Endothelial cell of umbilical vein (primary cell): ENCODE measurements around the gene DHX34. TPM values are rescaled to one million over a fixed set of nuclear protein-coding genes. Genes with fewer than 3 reads are reported as not detected.

Experiments
- BruUV-seq: library from RNA; stranded (reverse); fragments of 400-500 nt; replicated peaks from 2 replicates; lab custom pipeline; 2021; lab: Mats Ljungman, UMichigan
- CTCF ChIA-PET: fragments of 300-600, 350-600 bp; sonication (Branson Sonifier 250); formaldehyde crosslinking; loops from one replicate; lab custom pipeline; 2021; ENCODE audit warnings: antibody characterized with exemption, inconsistent platforms; lab: Charles Lee
- POLR2A ChIA-PET: fragments of 300-600, 350-600 bp; sonication (Branson Sonifier 250); formaldehyde crosslinking; loops from one replicate; lab custom pipeline; 2021; ENCODE audit warnings: antibody characterized with exemption, inconsistent platforms; lab: Charles Lee
- DNase-seq: peaks from one replicate; pipeline ENCODE4 v3.0.0-alpha.2; 2011; ENCODE audit warnings: low read depth, low spot score
- FAIRE-seq: peaks from 2 replicates; lab custom pipeline; 2011; peaks lifted over from hg19 to GRCh38; lab: Jason Lieb, UNC
- H2AFZ ChIP-seq: 2 replicates; pipeline ENCODE4 v1.6.0; 2012; ENCODE audit warnings: low read depth, low read length, control low read depth, inconsistent platforms
- H3K27ac ChIP-seq: 2 replicates; pipeline ENCODE4 v1.5.1; 2011; ENCODE audit warnings: low read depth, mild to moderate bottlenecking, control low read depth, low read length, moderate library complexity; ENCODE audit not compliant: insufficient read depth
- H3K27me3 ChIP-seq, 2 experiments: 2 replicates each; pipeline versions ENCODE4 v1.6.0 to v1.6.1; 2011; ENCODE audit warnings: low read length in 2 of 2, mixed read lengths in 1 of 2; ENCODE audit not compliant: control insufficient read depth in 2 of 2, insufficient read depth in 2 of 2
- H3K36me3 ChIP-seq, 2 experiments: 2 replicates in 1 of 2; 3 replicates in 1 of 2; pipeline ENCODE4 v1.5.1; 2011; ENCODE audit warnings: low read length in 2 of 2, mild to moderate bottlenecking in 1 of 2, moderate library complexity in 1 of 2; ENCODE audit not compliant: control insufficient read depth in 2 of 2, insufficient read depth in 2 of 2; ENCODE audit errors: extremely low read depth in 1 of 2
- H3K4me1 ChIP-seq: 3 replicates; pipeline ENCODE4 v1.5.1; 2011; ENCODE audit warnings: mild to moderate bottlenecking, low read length; ENCODE audit not compliant: control insufficient read depth, insufficient read depth; ENCODE audit errors: extremely low read depth
- H3K4me2 ChIP-seq: 2 replicates; pipeline ENCODE4 v1.6.1; 2011; ENCODE audit warnings: low read length, control low read depth, mixed read lengths; ENCODE audit not compliant: insufficient read depth
- H3K4me3 ChIP-seq, 3 experiments: fragments of 200-600 bp in 1 of 3; sonication (generic), shearing (Covaris generic) in 1 of 3; replicated peaks in 1 of 3; 2 replicates each; pipeline ENCODE4 v1.5.1; 2011 to 2016; ENCODE audit warnings: control low read depth in 3 of 3, low read length in 3 of 3, mild to moderate bottlenecking in 2 of 3, inconsistent platforms in 1 of 3, low read depth in 1 of 3, moderate library complexity in 1 of 3; ENCODE audit not compliant: insufficient read depth in 1 of 3
- H3K79me2 ChIP-seq: 2 replicates; pipeline ENCODE4 v1.6.0; 2012; ENCODE audit warnings: low read length, inconsistent platforms; ENCODE audit not compliant: control insufficient read depth, insufficient read depth
- H3K9ac ChIP-seq: replicated peaks from 2 replicates; pipeline ENCODE3; 2011; ENCODE audit warnings: low read length, control low read depth; ENCODE audit not compliant: insufficient read depth; ENCODE audit errors: extremely low read depth
- H3K9me1 ChIP-seq: replicated peaks from 3 replicates; pipeline ENCODE4 v1.6.0; 2011; ENCODE audit warnings: mild to moderate bottlenecking, low read length; ENCODE audit not compliant: control insufficient read depth, insufficient read depth; ENCODE audit errors: extremely low read depth
- H3K9me3 ChIP-seq: replicated peaks from 2 replicates; pipeline ENCODE4 v1.5.1; 2012; ENCODE audit warnings: low read length, inconsistent platforms; ENCODE audit not compliant: control insufficient read depth, insufficient read depth
- H4K20me1 ChIP-seq: replicated peaks from 2 replicates; pipeline ENCODE3; 2011; ENCODE audit warnings: mild to moderate bottlenecking, low read length; ENCODE audit not compliant: control insufficient read depth, insufficient read depth; ENCODE audit errors: extremely low read depth
- EZH2 ChIP-seq: IDR thresholded peaks from 2 replicates; pipeline ENCODE4 v1.6.1; 2012; ENCODE audit warnings: borderline replicate concordance, low read depth, mild to moderate bottlenecking, moderate library complexity, low read length, inconsistent platforms; ENCODE audit not compliant: severe bottlenecking
- FOS ChIP-seq: IDR thresholded peaks from 2 replicates; pipeline ENCODE4 v1.6.1; 2011; ENCODE audit warnings: mild to moderate bottlenecking, low read length, moderate library complexity, borderline replicate concordance; ENCODE audit not compliant: insufficient read depth
- GATA2 ChIP-seq: IDR thresholded peaks from 2 replicates; pipeline ENCODE4 v1.7.0; 2011; ENCODE audit warnings: low read depth, mild to moderate bottlenecking, moderate library complexity, mixed read lengths, low read length; ENCODE audit not compliant: insufficient read length, insufficient read depth
- JUN ChIP-seq: IDR thresholded peaks from 2 replicates; pipeline ENCODE4 v1.6.1; 2011; ENCODE audit warnings: borderline replicate concordance, low read depth; ENCODE audit not compliant: insufficient read length, insufficient read depth
- MYC ChIP-seq: IDR thresholded peaks from one replicate; pipeline ENCODE4 v1.6.1; 2011; ENCODE audit warnings: mild to moderate bottlenecking, low read depth, low read length
- POLR2A ChIP-seq: IDR thresholded peaks from 2 replicates; pipeline ENCODE4 v1.6.1; 2012; ENCODE audit warnings: low read depth, mild to moderate bottlenecking, control low read depth, low read length
- POLR2AphosphoS5 ChIP-seq: IDR thresholded peaks from 2 replicates; pipeline ENCODE4 v1.6.1; 2012; ENCODE audit warnings: low read depth, mild to moderate bottlenecking, control low read depth, low read length, moderate library complexity; ENCODE audit not compliant: insufficient read depth
- dilution Hi-C: fragments of 300-500 bp; cut with MboI; formaldehyde crosslinking; loops from one replicate; pipeline ENCODE4 v1.15.0; 2019; ENCODE audit warnings: low sequenced_read_pairs; ENCODE audit not compliant: extremely low pct_ligation_motif_present
- intact Hi-C: fragments of 100-400 bp; cut with micrococcal nuclease; formaldehyde crosslinking; loops from one replicate; pipeline ENCODE4 v1.10.0; 2022
- polyA plus RNA-seq, 4 experiments: library from polyadenylated mRNA; depleted of rRNA in 3 of 4; stranded (reverse) in 3 of 4; unstranded in 1 of 4; fragments of >200 nt; gene quantifications; 2 replicates each; pipeline versions ENCODE4 v1.2.1 to v1.2.3, GENCODE V29; 2011 to 2012; ENCODE audit warnings: missing spikeins in 1 of 4
- total RNA-seq: library from RNA; stranded (reverse); gene quantifications from 2 replicates; pipeline ENCODE4 v1.2.3, GENCODE V29; 2021
- TF ChIP-seq, protein P1 (sequence below), 2 donors: IDR thresholded peaks; 1 replicate in 1 of 2; 2 replicates in 1 of 2; pipeline ENCODE4 v1.5.1; 2011; ENCODE audit warnings: low read length in 2 of 2, mild to moderate bottlenecking in 2 of 2, moderate library complexity in 2 of 2, control low read depth in 1 of 2, inconsistent platforms in 1 of 2, low read depth in 1 of 2; ENCODE audit not compliant: insufficient read depth in 1 of 2; ENCODE audit errors: extremely low read depth in 1 of 2
- TF ChIP-seq, protein P2 (sequence below): IDR thresholded peaks from 2 replicates; pipeline ENCODE4 v1.6.1; 2011; ENCODE audit not compliant: insufficient read depth, insufficient read length

DHX34 gene
- total and polyA plus RNA-seq, 2 donors (not counting 3 experiments of a cell fraction or from before 2014, with no cell fraction given), result 12.8 to 20.7 TPM

DNA sequence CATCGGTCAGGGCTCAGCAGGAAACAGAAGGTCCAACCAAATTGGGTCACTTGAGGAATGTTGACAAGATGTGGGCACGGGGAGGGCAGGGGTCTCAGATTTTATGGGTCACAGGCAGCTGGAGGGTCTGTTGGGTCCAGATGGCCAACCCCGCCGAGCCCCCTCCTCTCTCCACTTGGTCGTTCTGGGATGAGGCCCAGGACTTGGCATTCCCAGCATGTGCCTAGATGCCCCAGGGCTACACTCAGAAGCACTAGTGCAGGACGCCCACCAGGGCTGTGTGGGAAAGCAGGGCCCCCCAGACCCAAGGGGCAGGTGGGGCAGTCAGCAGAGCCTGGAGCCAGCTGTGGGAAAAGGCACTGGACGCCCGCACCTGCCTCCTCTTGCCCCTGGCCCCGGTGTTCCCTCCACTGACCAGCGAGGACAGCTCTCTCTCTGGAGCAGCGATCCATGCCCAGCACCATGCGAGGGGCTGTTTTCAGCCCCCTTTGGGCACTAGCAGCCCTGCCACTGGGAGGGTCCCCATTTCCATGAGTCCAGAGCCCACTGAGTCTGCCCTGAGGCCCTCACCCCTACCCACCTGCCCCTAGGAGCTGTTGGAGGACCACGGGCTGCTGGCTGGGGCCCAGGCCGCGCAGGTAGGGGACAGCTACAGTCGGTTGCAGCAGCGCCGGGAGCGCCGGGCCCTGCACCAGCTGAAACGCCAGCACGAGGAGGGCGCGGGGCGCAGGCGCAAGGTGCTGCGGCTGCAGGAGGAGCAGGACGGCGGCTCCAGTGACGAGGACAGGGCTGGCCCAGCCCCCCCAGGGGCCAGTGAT is 26.0 kb downstream of the DHX34 start:
- Histone ChIP-seq H3K9me3 (no peaks in the 10 kb centered on the region), H3K4me1 (no peaks in the 10 kb centered on the region), H3K27ac (no peak overlapping the region), H3K4me3 (no peak overlapping the region), H4K20me1 (no peaks in the 10 kb centered on the region), H3K36me3 (peaks cover 10 to 80% of the 10 kb centered on the region in 2 experiments), H3K27me3 (no peaks in the 10 kb centered on the region), H3K9me1 (no peaks in the 10 kb centered on the region), H2AFZ (no peak overlapping the region), H3K79me2 (no peaks in the 10 kb centered on the region), H3K4me2 (no peak overlapping the region), H3K9ac (no peak overlapping the region)
- TF ChIP-seq POLR2A (no peak), MYC (no peak), JUN (no peak), EZH2 (no peak), POLR2AphosphoS5 (no peak), GATA2 (no peak), FOS (no peak)
- TF ChIP-seq, protein P1, sequence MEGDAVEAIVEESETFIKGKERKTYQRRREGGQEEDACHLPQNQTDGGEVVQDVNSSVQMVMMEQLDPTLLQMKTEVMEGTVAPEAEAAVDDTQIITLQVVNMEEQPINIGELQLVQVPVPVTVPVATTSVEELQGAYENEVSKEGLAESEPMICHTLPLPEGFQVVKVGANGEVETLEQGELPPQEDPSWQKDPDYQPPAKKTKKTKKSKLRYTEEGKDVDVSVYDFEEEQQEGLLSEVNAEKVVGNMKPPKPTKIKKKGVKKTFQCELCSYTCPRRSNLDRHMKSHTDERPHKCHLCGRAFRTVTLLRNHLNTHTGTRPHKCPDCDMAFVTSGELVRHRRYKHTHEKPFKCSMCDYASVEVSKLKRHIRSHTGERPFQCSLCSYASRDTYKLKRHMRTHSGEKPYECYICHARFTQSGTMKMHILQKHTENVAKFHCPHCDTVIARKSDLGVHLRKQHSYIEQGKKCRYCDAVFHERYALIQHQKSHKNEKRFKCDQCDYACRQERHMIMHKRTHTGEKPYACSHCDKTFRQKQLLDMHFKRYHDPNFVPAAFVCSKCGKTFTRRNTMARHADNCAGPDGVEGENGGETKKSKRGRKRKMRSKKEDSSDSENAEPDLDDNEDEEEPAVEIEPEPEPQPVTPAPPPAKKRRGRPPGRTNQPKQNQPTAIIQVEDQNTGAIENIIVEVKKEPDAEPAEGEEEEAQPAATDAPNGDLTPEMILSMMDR (IDR thresholded peaks at IDR 0.05; ENCODE audit: extremely low read depth in 1 of 2, insufficient read depth in 1 of 2, low read depth in 1 of 2, low read length in 2 of 2), result no peak
- TF ChIP-seq, protein P2, sequence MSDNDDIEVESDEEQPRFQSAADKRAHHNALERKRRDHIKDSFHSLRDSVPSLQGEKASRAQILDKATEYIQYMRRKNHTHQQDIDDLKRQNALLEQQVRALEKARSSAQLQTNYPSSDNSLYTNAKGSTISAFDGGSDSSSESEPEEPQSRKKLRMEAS, result no peak
- dilution Hi-C loops (no loop called here), intact Hi-C loops (no loop called here)
- no TSS peak for BruUV-seq
- POLR2A ChIA-PET, result interaction anchor here (0.5 kb wide), 1 partner anchor 74 kb away, joined by 6 read pairs; no protein-coding TSS in a partner anchor
- CTCF ChIA-PET, result interaction anchor here (1.4 to 1.6 kb wide), 3 partner anchors 16 to 26 kb away, joined by 5 to 8 read pairs (median 5); partner anchors contain the start of gene DHX34
- no peak for DNase-seq
- no peak for FAIRE-seq
